ENCODE measurements around the gene IL20.

- TF ChIP-seq POLR2A (IDR thresholded peaks at IDR 0.05; ENCODE audit: low read depth, low read length) (no peak), POLR2AphosphoS5 (IDR thresholded peaks at IDR 0.05; ENCODE audit: low read depth, low read length) (no peak)
Observed at GRCh38 chr1:206911064-206911663, 45.7 kb downstream of the IL20 start.
